NCI-H2196 treated with DMSO at 0.1 percent for 48 hours (cell line): Measurements from ENCODE around the gene SRSF9.
"Not testable (repeated sequence)": the region's sequence is repeated elsewhere in the genome, so short reads cannot be mapped to it uniquely, and the experiment has no call there.

Source experiments
- DNase-seq: peaks from one replicate; lab custom pipeline; 2025; ENCODE audit not compliant: unreplicated experiment; lab: John Stamatoyannopoulos, UW

The SRSF9 gene

GRCh38 chr12:120453060-120453750 is 16.3 kb downstream of the SRSF9 start:
- no peak for DNase-seq

- not testable (repeated sequence) for DNase-seq
Measured at GRCh38 chr12:120452524-120452923, 17.0 kb downstream of the SRSF9 start.

DNA sequence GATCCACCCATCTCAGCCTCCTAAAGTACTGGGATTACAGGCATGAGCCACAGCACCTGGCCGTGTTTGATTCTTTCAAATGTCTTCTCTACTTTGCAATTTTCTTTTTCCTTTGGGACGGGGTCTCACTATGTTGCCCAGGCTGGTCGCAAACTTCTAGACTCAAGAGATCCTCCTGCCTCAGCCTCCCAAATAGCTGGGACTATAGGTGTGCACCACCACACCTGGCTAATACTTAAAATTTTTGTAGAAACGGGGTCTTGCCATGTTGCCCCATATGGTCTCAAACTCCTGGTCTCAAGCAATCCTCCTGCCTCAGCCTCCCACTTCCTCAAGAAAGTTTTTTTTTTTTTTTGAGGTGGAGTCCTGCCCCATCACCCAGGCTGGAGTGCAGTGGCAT is 21.6 kb downstream of the SRSF9 start:
- no peak for DNase-seq

DNA sequence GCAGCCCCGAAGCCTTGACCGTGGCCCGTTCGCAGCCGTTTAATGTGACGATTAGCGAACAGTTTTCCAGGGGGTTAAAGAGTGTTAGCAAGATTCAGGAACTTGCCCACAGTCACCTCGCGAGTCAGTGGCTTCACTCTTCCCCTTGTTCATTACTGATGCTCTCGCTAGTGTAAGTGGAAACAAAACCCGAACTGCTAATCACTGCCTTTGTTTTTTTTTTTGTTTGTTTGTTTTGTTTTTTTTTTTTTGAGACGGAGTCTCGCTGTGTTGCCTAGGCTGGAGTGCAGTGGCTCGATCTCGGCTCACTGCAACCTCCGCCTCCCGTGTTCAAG is 22.7 kb downstream of the SRSF9 start:
- not testable (repeated sequence) for DNase-seq

DNA sequence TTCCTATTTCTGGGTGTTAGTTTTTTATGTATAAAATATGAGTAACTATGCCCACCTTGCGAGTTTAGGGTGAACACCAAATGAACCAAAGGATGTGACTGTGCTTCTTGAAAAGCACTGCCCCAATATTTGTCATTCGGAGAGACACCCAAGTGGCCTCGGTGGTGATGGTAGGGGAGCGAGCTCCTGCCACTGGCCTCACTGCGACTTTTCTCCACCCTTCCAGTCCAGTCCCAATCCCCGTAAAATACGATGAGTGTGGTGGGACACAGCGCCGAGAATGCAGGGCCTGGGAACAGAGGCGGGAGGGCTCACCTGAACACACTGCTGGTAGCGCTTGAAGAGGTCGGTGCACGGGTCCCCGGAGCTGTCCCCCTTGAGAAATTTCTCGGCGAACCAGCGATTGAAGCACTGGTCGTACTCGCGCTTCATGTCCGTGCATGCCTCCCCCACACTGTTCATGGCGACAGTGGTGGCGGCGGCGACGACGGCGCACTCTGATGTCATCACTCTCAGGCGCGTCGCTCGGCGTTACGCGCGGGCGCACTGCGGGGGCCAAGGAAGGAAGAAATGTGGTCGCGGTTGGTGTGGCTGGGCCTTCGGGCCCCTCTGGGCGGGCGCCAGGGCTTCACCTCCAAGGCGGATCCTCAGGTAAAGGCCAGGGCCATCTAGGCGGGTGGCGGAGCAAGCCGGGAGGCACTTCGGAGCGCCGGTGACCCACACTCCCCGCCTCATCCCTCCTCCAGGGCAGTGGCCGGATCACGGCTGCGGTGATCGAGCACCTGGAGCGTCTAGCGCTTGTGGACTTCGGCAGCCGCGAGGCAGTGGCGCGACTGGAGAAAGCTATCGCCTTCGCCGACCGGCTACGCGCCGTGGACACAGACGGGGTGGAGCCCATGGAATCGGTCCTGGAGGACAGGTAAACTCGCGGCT is 23.4 kb downstream of the SRSF9 start, which contains the start of the genes GATC and TRIAP1:
Gene GATC (plus strand): TSS at position 534 of the 933 bp plus-strand sequence. CDS start 37 bp downstream, at position 571.
Gene TRIAP1 (minus strand): TSS at position 474 of the 933 bp plus-strand sequence. CDS start 12 bp downstream, at position 462.
- DNase-seq = peak; percentile 57

- DNase-seq = no peak
Measured at GRCh38 chr12:120444676-120445075, 24.9 kb downstream of the SRSF9 start.

- DNase-seq = peak; percentile 23
Measured at GRCh38 chr12:120439646-120440247, 29.8 kb downstream of the SRSF9 start.

GRCh38 chr12:120438495-120439198 is 30.9 kb downstream of the SRSF9 start:
- no peak for DNase-seq

GRCh38 chr12:120437735-120438494 is 31.6 kb downstream of the SRSF9 start, which contains the start of gene COX6A1:
COX6A1 (plus strand) TSS chr12:120438113; CDS start chr12:120438127, 14 bp downstream.
- peak; percentile 98 for DNase-seq

GRCh38 chr12:120432772-120433525 is 36.6 kb downstream of the SRSF9 start:
- DNase-seq = no peak

DNA sequence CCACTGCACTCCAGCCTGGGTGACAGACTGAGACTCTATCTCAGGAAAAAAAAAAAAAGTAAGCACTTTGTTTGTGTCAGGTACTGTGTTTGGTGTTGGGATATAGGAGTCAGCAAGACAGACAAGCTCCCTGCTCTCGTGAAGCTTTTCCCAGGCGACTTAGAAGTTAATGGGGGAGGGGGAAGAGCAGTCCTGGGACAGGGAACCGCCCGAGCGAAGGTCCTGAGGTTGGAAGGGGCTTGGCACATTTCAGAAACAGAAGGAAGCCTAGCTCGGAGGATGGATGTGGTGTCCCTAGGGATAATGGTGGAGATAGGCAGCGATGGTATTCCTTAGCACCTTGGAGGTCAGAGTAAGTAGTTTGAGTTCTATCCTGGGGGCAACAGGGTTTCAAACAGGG is 40.2 kb downstream of the SRSF9 start:
- no peak for DNase-seq

- no peak for DNase-seq
Measured at GRCh38 chr12:120428597-120429229, 40.8 kb downstream of the SRSF9 start.

- DNase-seq = no peak
Measured at GRCh38 chr12:120425797-120426196, 43.8 kb downstream of the SRSF9 start.

GRCh38 chr12:120422892-120423456 is 46.6 kb downstream of the SRSF9 start:
- no peak for DNase-seq

DNA sequence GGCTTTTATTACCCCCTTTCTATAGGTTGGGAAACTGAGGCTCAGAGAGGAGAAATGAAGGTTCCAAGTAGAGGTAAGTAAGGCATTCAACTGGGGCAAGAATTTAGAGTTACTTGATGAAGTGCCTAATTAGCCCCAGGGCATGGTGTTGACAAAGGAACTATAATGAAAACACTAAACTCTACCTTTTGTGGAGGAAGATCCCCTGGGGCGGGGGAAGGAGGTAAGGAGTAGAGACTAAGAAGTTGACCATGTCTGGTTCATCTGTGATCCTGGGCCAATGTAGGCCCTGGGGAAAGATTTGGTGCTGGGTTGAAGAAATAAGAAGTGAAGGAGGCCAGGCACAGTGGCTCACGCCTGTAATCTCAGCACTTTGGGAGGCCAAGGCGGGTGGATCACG is 47.8 kb downstream of the SRSF9 start:
- DNase-seq = no peak

- DNase-seq = no peak
Measured at GRCh38 chr12:120417917-120418580, 51.5 kb downstream of the SRSF9 start.

GRCh38 chr12:120416490-120417216 is 52.9 kb downstream of the SRSF9 start:
- DNase-seq = no peak
